ENCODE data around the gene ATP5MC2.
"Not testable (repeated sequence)": the region's sequence is repeated elsewhere in the genome, so short reads cannot be mapped to it uniquely, and the experiment has no call there.

ATP5MC2 gene

GRCh38 chr12:53657041-53657440, 18.8 kb downstream of the ATP5MC2 start:
- in situ Hi-C loops (cut with MboI; ENCODE audit: low sequenced_read_pairs) = loop anchor here (25.0 kb wide), 1 partner anchor 120 kb away; no protein-coding TSS in a partner anchor

GRCh38 chr12:53653595-53653994, 22.3 kb downstream of the ATP5MC2 start:
- in situ Hi-C loops (cut with MboI; ENCODE audit: low sequenced_read_pairs) = loop anchor here (25.0 kb wide), 1 partner anchor 116 kb away; no protein-coding TSS in a partner anchor

- in situ Hi-C loops (cut with MboI; ENCODE audit: low sequenced_read_pairs) = loop anchor here (25.0 kb wide), 1 partner anchor 115 kb away; no protein-coding TSS in a partner anchor
These were observed 23.5 kb downstream of the ATP5MC2 start for GRCh38 chr12:53652366-53652765.

- in situ Hi-C loops (cut with MboI; ENCODE audit: low sequenced_read_pairs) = loop anchor here (25.0 kb wide), 1 partner anchor 114 kb away; no protein-coding TSS in a partner anchor
These were observed 24.1 kb downstream of the ATP5MC2 start for GRCh38 chr12:53651737-53652136.

- in situ Hi-C loops (cut with MboI; ENCODE audit: low sequenced_read_pairs) = not testable (repeated sequence)
These were observed 29.6 kb downstream of the ATP5MC2 start for GRCh38 chr12:53646300-53646699.

GRCh38 chr12:53645165-53645564, 30.7 kb downstream of the ATP5MC2 start:
- in situ Hi-C loops (cut with MboI; ENCODE audit: low sequenced_read_pairs) = no loop called here

GRCh38 chr12:53644133-53644532, 31.8 kb downstream of the ATP5MC2 start:
- in situ Hi-C loops (cut with MboI; ENCODE audit: low sequenced_read_pairs) = no loop called here

- in situ Hi-C loops (cut with MboI; ENCODE audit: low sequenced_read_pairs) = no loop called here
These were observed 32.5 kb downstream of the ATP5MC2 start for GRCh38 chr12:53643232-53643979.

- in situ Hi-C loops (cut with MboI; ENCODE audit: low sequenced_read_pairs) = no loop called here
These were observed 37.8 kb downstream of the ATP5MC2 start for GRCh38 chr12:53638057-53638456.

GRCh38 chr12:53636641-53637040, 39.2 kb downstream of the ATP5MC2 start:
- in situ Hi-C loops (cut with MboI; ENCODE audit: low sequenced_read_pairs) = no loop called here

GRCh38 chr12:53635708-53636107, 40.2 kb downstream of the ATP5MC2 start:
- in situ Hi-C loops (cut with MboI; ENCODE audit: low sequenced_read_pairs) = not testable (repeated sequence)

- in situ Hi-C loops (cut with MboI; ENCODE audit: low sequenced_read_pairs) = no loop called here
These were observed 44.2 kb downstream of the ATP5MC2 start for GRCh38 chr12:53631721-53632120.

- in situ Hi-C loops (cut with MboI; ENCODE audit: low sequenced_read_pairs) = no loop called here
These were observed 48.0 kb downstream of the ATP5MC2 start for GRCh38 chr12:53627919-53628318.

- in situ Hi-C loops (cut with MboI; ENCODE audit: low sequenced_read_pairs) = no loop called here
These were observed 49.1 kb downstream of the ATP5MC2 start for GRCh38 chr12:53626702-53627169.

GRCh38 chr12:53625946-53626701, 49.8 kb downstream of the ATP5MC2 start, which contains the start of gene ATF7:
TSS of gene ATF7 (minus strand) at chr12:53626382. CDS start at chr12:53601000, 25,382 bp downstream.
- in situ Hi-C loops (cut with MboI; ENCODE audit: low sequenced_read_pairs) = no loop called here

GRCh38 chr12:53625373-53625945, 50.4 kb downstream of the ATP5MC2 start:
- in situ Hi-C loops (cut with MboI; ENCODE audit: low sequenced_read_pairs) = no loop called here

GRCh38 chr12:53624956-53625355, 50.9 kb downstream of the ATP5MC2 start:
- in situ Hi-C loops (cut with MboI; ENCODE audit: low sequenced_read_pairs) = no loop called here

- in situ Hi-C loops (cut with MboI; ENCODE audit: low sequenced_read_pairs) = no loop called here
These were observed 51.4 kb downstream of the ATP5MC2 start for GRCh38 chr12:53624458-53624857.

- in situ Hi-C loops (cut with MboI; ENCODE audit: low sequenced_read_pairs) = no loop called here
These were observed 52.1 kb downstream of the ATP5MC2 start for GRCh38 chr12:53623548-53624385.

GRCh38 chr12:53622724-53623123, 53.2 kb downstream of the ATP5MC2 start:
- in situ Hi-C loops (cut with MboI; ENCODE audit: low sequenced_read_pairs) = no loop called here
